Esophagus squamous epithelium (tissue), 5 donors: ENCODE measurements around the gene RASSF1. TPM values are rescaled to one million over a fixed set of nuclear protein-coding genes. Genes with fewer than 3 reads are reported as not detected.
"Not testable (repeated sequence)": the region's sequence is repeated elsewhere in the genome, so short reads cannot be mapped to it uniquely, and the experiment has no call there.

ENCODE experiments used
- DNase-seq: peaks from one replicate; lab custom pipeline; 2025; lab: John Stamatoyannopoulos, UW
- H3K27ac ChIP-seq, 4 donors: fragments of 200-600 bp; sonication (generic); one replicate each; pipeline ENCODE4 v1.5.1; 2016 to 2019; ENCODE audit warnings: mild to moderate bottlenecking in 1 of 4
- H3K27me3 ChIP-seq, 4 donors: fragments of 200-600 bp; sonication (generic); 1 replicate in 3 of 4; 2 replicates in 1 of 4; pipeline versions ENCODE4 v1.5.1 to v1.6.0; 2017 to 2021; ENCODE audit warnings: antibody characterized with exemption in 1 of 4
- H3K36me3 ChIP-seq, 3 donors: fragments of 200-600 bp; sonication (generic); one replicate each; pipeline ENCODE4 v1.5.1; 2016 to 2019
- H3K4me1 ChIP-seq, 3 donors: fragments of 200-600 bp; sonication (generic); one replicate each; pipeline ENCODE4 v1.5.1; 2017 to 2019
- H3K4me3 ChIP-seq, 4 donors: fragments of 200-600 bp; sonication (generic); 1 replicate in 3 of 4; 2 replicates in 1 of 4; pipeline ENCODE4 v1.5.1; 2016 to 2019; ENCODE audit warnings: mild to moderate bottlenecking in 2 of 4, moderate library complexity in 1 of 4
- H3K9me3 ChIP-seq, 3 donors: fragments of 200-600 bp; sonication (generic); one replicate each; pipeline ENCODE4 v1.5.1; 2016 to 2019
- POLR2A ChIP-seq, 4 donors: fragments of 450-650 bp; IDR thresholded peaks; one replicate each; pipeline ENCODE4 v1.6.1; 2017; ENCODE audit warnings: antibody characterized with exemption in 4 of 4, mild to moderate bottlenecking in 4 of 4, moderate library complexity in 3 of 4
- WGBS, 2 donors: methylation state at CpG; one replicate each; pipeline ENCODE4 v1.1.5; 2018; 5-methylcytosine and 5-hydroxymethylcytosine counted together
- intact Hi-C: fragments of 100-400 bp; cut with DNase I; formaldehyde crosslinking; loops from one replicate; pipeline ENCODE4 v1.15.0; 2022
- total RNA-seq, 4 donors: library from RNA; depleted of rRNA; stranded (reverse); fragments of >200 nt; gene quantifications; one replicate each; pipeline ENCODE4 v1.1.0, GENCODE V29; 2016
- TF ChIP-seq, protein P1 (sequence below), 6 experiments: fragments of 450-650 bp in 4 of 6; fragments of 200-600 bp in 2 of 6; sonication (generic) in 2 of 6; IDR thresholded peaks; one replicate each; pipeline ENCODE4 v1.5.1; 2016 to 2019; ENCODE audit warnings: antibody characterized with exemption in 6 of 6, mild to moderate bottlenecking in 4 of 6, moderate library complexity in 4 of 6
- donor health status: DM: yes; HTN: yes; CAD: no.

RASSF1 gene
- total RNA-seq, 4 donors from 2014 or later: 11.9 to 31.7 (median 24.9) TPM

- no peaks in the 10 kb centered on the region for H3K9me3 ChIP-seq
- intact Hi-C loops: no loop called here
- DNase-seq: no peak
- peaks cover 12 to 22% (median 17%) of the 10 kb centered on the region in 3 donors for H3K4me1 ChIP-seq
- TF ChIP-seq, protein P1, sequence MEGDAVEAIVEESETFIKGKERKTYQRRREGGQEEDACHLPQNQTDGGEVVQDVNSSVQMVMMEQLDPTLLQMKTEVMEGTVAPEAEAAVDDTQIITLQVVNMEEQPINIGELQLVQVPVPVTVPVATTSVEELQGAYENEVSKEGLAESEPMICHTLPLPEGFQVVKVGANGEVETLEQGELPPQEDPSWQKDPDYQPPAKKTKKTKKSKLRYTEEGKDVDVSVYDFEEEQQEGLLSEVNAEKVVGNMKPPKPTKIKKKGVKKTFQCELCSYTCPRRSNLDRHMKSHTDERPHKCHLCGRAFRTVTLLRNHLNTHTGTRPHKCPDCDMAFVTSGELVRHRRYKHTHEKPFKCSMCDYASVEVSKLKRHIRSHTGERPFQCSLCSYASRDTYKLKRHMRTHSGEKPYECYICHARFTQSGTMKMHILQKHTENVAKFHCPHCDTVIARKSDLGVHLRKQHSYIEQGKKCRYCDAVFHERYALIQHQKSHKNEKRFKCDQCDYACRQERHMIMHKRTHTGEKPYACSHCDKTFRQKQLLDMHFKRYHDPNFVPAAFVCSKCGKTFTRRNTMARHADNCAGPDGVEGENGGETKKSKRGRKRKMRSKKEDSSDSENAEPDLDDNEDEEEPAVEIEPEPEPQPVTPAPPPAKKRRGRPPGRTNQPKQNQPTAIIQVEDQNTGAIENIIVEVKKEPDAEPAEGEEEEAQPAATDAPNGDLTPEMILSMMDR (IDR thresholded peaks at IDR 0.05): no peak
- TF ChIP-seq POLR2A (IDR thresholded peaks at IDR 0.05): no peak
- peaks cover 31 to 50% (median 32%) of the 10 kb centered on the region in 3 donors for H3K36me3 ChIP-seq
- 88 to 100% methylated on average over 1 of the region's 1 CpG for WGBS, 2 donors
- no peaks in the 10 kb centered on the region for H3K27me3 ChIP-seq
- H3K27ac ChIP-seq: no peak overlapping the region
- H3K4me3 ChIP-seq: no peak overlapping the region
Observed at GRCh38 chr3:50287262-50287661, 53.4 kb downstream of the RASSF1 start.

DNA sequence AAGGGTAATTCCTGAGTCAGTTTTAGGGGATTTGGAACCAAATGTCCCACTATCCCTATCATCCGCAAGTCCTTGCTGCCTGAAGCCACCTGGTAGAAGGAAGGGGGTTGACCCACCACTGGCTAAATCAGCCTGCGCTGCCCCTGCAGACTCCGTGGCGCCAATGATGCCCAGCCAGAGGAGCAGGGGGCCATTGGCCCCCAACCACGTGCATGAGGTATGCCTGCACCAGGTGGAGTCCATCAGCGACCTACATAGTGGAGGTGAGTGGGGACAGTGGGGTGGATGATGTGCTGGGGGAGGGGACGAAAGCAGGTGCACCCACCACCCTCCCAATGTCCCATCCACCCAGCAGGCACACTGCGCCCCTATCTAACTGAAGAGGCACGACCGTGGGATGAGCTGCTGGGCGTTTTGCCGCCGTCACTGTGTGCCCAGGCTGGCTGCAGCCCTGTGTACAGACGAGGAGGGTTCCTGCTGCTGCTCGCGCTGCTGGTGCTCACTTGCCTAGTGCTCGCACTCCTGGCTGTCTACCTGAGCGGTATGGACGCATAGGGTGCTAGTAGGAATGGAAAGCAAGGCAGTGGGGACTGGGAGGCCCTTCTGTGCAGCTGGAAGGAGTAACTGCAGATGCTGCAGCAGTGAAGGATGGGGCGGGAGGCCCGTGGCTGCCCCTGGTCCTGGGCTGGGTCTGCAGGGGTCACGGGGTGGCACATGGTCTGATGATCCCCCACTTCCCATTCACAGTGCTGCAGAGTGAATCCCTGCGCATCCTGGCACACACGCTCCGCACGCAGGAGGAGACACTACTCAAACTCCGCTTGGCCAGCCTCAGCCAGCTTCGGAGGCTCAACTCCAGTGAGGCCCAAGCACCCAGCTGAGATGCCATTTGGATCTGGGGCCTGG, 54.1 kb downstream of the RASSF1 start:
- no peak overlapping the region for H3K4me3 ChIP-seq
- H3K36me3 ChIP-seq: peaks cover 31 to 50% (median 32%) of the 10 kb centered on the region in 3 donors
- no peaks in the 10 kb centered on the region for H3K27me3 ChIP-seq
- DNase-seq: no peak
- intact Hi-C loops: no loop called here
- no peak overlapping the region for H3K27ac ChIP-seq
- 81 to 82% methylated on average over 9 to 10 of the region's 28 CpGs for WGBS, 2 donors
- peaks cover 8 to 17% (median 14%) of the 10 kb centered on the region in 3 donors for H3K4me1 ChIP-seq
- TF ChIP-seq, protein P1 (IDR thresholded peaks at IDR 0.05): no peak
- no peak for TF ChIP-seq POLR2A (IDR thresholded peaks at IDR 0.05)
- no peaks in the 10 kb centered on the region for H3K9me3 ChIP-seq

GRCh38 chr3:50284121-50284520, 56.5 kb downstream of the RASSF1 start:
- H3K4me1 ChIP-seq, H3K27ac ChIP-seq, H3K27me3 ChIP-seq, DNase-seq, H3K9me3 ChIP-seq, H3K4me3 ChIP-seq, intact Hi-C loops: not testable (repeated sequence)
- WGBS, 2 donors: 74 to 76% methylated on average over 5 to 6 of the region's 6 CpGs
- H3K36me3 ChIP-seq: peaks cover 18 to 34% (median 18%) of the 10 kb centered on the region in 3 donors

Other genes with a start within 250 kb of the RASSF1 start
- 100 to 1,000 TPM in 3 of 4 donors, 10 to 100 TPM in 1; 56.8 to 146 (median 109) TPM for gene SEMA3F, start 185.5 kb downstream of the RASSF1 start, total RNA-seq
- not detected for gene GNAT1, start 149.2 kb downstream of the RASSF1 start, total RNA-seq
- gene SLC38A3, start 135.6 kb downstream of the RASSF1 start, total RNA-seq: not detected
- 100 to 1,000 TPM in 2 of 4 donors, 10 to 100 TPM in 2; 39.8 to 122 (median 76.5) TPM for gene GNAI2, start 104.6 kb downstream of the RASSF1 start, total RNA-seq
- gene SEMA3B, start 71.7 kb downstream of the RASSF1 start, total RNA-seq: 1 to 10 TPM in 3 of 4 donors, under 1 TPM in 1; 0.70 to 8.2 (median 2.4) TPM
- not detected for gene LSMEM2, start 61.7 kb downstream of the RASSF1 start, total RNA-seq
- gene IFRD2, start 48.4 kb downstream of the RASSF1 start, total RNA-seq: 100 to 1,000 TPM in 1 of 4 donors, 10 to 100 TPM in 3; 49.0 to 100 (median 72.9) TPM
- gene HYAL3, start 41.4 kb downstream of the RASSF1 start, total RNA-seq: 1 to 10 TPM; 5.3 to 7.9 (median 5.8) TPM
- 10 to 100 TPM in 1 of 4 donors, 1 to 10 TPM in 3; 6.0 to 16.2 (median 7.7) TPM for gene NAA80, start 41.4 kb downstream of the RASSF1 start, total RNA-seq
- gene HYAL1, start 37.3 kb downstream of the RASSF1 start, total RNA-seq: 1 to 10 TPM; 1.8 to 8.9 (median 4.8) TPM
- gene HYAL2, start 18.1 kb downstream of the RASSF1 start, total RNA-seq: 10 to 100 TPM; 36.7 to 68.9 (median 51.5) TPM
- gene TUSC2, start 12.6 kb downstream of the RASSF1 start, total RNA-seq: 10 to 100 TPM; 16.0 to 42.9 (median 27.4) TPM
- 1 to 10 TPM in 1 of 4 donors, not detected in 3; 1.1 TPM for gene ZMYND10, start 4.9 kb upstream of the RASSF1 start, total RNA-seq
- gene NPRL2, start 9.9 kb upstream of the RASSF1 start, total RNA-seq: 10 to 100 TPM; 10.4 to 21.2 (median 16.1) TPM
- 10 to 100 TPM; 18.1 to 21.9 (median 20.5) TPM for gene CYB561D2, start 10.0 kb upstream of the RASSF1 start, total RNA-seq
- gene TMEM115, start 18.7 kb upstream of the RASSF1 start, total RNA-seq: 10 to 100 TPM; 24.2 to 41.6 (median 30.6) TPM
- gene CACNA2D2, start 162.8 kb upstream of the RASSF1 start, total RNA-seq: under 1 TPM in 3 of 4 donors, not detected in 1; 0.18 to 0.57 (median 0.35) TPM
- 1 to 10 TPM in 2 of 4 donors, under 1 TPM in 2; 0.15 to 3.2 (median 1.2) TPM for gene C3orf18, start 226.9 kb upstream of the RASSF1 start, total RNA-seq
- 10 to 100 TPM in 1 of 4 donors, 1 to 10 TPM in 3; 4.4 to 11.8 (median 4.9) TPM for gene HEMK1, start 228.7 kb upstream of the RASSF1 start, total RNA-seq